HL-60/S4 treated with retinoic acid at 250 ng/mL for 4 days and 3 days (cell line): ENCODE measurements around the gene LPP.
"Not testable (repeated sequence)": the region's sequence is repeated elsewhere in the genome, so short reads cannot be mapped to it uniquely, and the experiment has no call there.

Source experiments
- in situ Hi-C: fragments of 300-500 bp; cut with MboI; formaldehyde crosslinking; loops from 2 replicates; pipeline ENCODE4 v1.7.0; 2022; ENCODE audit warnings: low sequenced_read_pairs

Gene LPP

DNA sequence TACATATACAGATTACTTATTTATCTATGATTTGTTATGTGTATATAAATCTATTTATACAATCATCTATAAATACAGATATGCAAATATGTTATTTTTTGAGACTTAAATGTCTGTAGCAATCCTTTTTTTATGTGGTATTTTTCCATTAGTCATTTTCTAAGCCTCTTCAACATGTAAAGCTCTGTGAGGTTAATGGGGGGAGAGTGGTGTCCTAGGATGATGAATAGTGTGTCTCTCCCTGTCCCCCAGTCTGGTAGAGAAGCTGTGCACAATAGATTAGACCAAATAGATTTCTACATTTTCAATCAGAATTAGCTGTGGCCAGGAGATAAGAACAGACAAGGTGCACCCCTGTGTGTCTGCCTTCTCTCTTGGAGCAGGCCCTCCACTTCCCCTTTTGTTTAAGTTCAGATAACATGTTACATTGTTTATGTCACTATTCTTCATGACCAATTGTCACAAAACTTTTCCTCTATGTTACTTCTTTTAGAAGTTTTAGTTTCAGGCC is 453.9 kb downstream of the LPP start:
- in situ Hi-C loops = no loop called here

DNA sequence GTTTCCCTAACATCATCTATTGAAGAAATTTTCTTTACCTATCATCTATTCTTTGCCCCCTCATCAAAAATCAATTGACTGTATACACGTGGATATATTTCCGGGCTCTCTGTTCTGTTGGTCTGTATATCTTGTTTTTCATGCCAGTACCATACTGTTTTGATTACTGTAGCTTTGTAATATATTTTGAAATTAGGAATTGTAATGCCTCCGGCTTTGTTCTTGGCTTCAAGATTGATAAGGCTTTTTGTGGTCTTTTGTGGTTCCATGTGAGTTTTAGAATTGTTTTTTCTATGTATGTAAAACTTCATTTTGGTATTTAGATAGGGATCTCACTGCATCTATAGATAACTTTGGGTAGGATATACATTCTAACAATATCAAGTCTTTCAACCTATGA is 454.4 kb downstream of the LPP start:
- in situ Hi-C loops = no loop called here

DNA sequence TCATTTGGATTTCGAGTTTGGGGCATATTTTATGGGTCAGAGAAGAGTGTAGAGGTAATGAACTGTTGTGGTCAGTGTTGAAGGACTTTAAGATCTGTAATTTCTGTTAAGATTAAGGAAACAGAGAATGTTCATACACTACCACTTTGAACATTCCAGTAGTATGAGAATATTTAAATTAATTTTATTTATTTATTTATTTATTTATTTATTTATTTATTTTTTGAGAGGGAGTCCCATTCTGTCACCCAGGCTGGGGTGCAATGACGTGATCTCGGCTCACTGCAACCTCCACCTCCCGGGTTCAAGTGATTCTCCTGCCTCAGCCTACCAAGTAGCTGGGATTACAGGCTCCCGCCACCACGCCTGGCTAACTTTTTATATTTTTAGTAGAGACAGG is 459.8 kb downstream of the LPP start:
- in situ Hi-C loops = not testable (repeated sequence)

- in situ Hi-C loops = no loop called here
Observed at GRCh38 chr3:188617270-188617669, 463.3 kb downstream of the LPP start.

GRCh38 chr3:188617988-188618701 is 464.2 kb downstream of the LPP start:
- in situ Hi-C loops = no loop called here

GRCh38 chr3:188620752-188621151 is 466.8 kb downstream of the LPP start:
- in situ Hi-C loops = no loop called here

GRCh38 chr3:188624384-188624783 is 470.4 kb downstream of the LPP start:
- in situ Hi-C loops = no loop called here

DNA sequence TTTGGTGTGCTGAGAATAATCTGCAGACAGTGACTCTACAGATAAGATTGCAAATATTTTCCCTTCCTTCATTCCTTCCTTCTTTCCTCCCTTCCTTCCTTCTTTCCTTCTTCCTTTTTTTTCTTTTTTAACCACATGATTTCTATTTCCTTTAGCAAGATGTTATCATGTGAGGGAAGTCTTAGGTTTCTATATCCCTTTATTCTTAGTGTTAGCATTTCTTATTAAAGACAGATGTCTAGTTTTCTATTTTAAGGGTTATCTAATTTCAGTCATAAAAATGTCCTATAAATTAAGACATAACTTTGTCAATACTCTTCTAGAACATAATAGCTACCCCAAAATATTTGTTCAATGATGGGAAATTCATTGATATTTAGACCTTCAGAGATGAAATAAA is 470.9 kb downstream of the LPP start:
- in situ Hi-C loops = no loop called here

DNA sequence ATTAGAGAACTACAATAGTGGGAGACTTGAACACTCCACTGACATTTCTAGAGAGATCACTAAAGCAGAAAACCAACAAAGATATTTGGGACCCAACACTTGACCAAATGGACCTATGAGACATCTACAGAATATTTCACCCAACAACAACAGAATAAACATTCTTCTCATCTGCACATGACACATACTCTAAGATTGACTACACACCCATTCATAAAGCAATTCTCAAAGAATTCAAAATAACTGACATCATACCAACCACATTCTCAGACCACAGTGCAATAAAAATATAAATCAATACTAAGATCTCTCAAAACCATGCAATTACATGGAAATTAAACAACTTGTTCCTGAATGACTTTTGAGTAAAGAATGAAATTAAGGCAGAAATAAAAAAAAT is 473.7 kb downstream of the LPP start:
- in situ Hi-C loops = no loop called here

- in situ Hi-C loops = no loop called here
Observed at GRCh38 chr3:188631291-188632010, 477.5 kb downstream of the LPP start.

DNA sequence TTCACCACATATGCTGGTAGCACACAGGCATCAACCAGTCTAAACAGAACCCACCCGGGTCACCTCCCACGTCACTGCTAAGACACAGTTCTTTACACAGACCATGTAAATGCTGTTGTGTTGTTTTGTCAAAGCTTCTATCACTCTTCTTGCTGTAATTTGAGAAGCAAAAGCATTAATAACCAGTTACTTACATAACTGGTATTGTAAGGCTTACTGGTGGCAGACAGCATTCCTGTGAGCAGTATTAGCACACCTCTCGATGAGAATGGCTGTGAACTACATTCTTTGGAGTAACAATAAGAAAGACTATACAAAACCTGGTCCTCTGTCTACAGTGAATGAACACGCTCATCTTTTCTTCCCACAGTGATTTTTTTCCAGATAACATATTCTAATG is 479.2 kb downstream of the LPP start:
- in situ Hi-C loops = no loop called here

DNA sequence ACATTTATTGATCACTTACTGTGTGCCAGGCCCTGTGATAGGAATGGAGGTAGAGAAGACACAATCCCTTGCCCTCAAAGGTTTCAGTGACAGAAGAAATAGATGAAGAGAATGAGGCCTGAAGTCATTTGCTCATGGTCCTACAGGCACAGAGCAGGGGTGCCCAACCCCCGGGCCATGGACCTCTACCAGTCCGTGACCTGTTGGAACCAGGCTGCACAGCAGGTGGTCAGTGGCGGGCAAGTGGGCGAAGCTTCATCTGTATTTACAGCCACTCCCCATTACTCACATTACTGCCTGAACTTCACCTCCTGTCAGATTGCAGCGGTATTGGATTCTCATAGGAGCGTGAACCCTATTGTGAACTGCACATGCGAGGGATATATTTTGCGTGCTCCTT is 480.3 kb downstream of the LPP start:
- in situ Hi-C loops = no loop called here

- in situ Hi-C loops = no loop called here
Observed at GRCh38 chr3:188635258-188636042, 481.5 kb downstream of the LPP start.

- in situ Hi-C loops = not testable (repeated sequence)
Observed at GRCh38 chr3:188636292-188636691, 482.3 kb downstream of the LPP start.

- in situ Hi-C loops = no loop called here
Observed at GRCh38 chr3:188641076-188641475, 487.1 kb downstream of the LPP start.

DNA sequence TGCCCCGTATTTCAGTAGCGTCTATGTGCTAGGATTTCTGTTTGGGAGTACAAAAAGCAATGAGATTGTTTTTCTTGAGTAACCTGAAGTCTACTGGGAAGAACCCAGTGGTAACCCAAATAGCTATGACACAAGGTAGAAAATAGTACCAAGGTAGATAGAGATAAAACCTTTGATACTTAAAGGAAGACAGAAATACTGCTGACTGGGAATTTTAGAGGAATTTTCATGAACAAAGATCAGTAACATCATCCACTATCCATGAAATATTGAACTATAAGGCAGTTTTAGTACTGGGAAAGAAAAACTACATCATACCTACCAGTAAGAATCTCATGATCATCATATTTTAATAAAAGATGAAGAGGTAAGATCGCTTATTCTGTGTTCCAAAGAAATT is 489.8 kb downstream of the LPP start:
- in situ Hi-C loops = no loop called here

- in situ Hi-C loops = no loop called here
Observed at GRCh38 chr3:188646592-188646991, 492.6 kb downstream of the LPP start.

DNA sequence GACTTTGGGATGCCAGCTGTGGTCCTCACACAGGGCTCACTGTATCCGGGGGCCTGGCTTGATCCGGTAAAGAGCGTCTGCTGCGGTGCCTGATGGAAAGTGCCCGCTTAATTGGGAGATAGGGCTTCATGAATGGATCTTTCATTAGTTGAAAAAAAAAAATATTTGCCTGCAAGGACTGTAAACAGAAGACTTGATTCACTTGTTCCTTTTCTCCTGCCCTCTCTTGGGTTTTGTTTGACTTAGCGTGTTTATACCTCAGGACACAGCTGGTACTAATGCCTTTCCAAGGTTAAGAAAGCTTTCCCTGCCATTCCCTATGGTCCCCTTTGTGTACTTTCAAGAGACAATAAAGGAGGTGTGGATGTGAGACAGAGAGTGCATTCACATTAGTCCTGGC is 493.3 kb downstream of the LPP start:
- in situ Hi-C loops = no loop called here

DNA sequence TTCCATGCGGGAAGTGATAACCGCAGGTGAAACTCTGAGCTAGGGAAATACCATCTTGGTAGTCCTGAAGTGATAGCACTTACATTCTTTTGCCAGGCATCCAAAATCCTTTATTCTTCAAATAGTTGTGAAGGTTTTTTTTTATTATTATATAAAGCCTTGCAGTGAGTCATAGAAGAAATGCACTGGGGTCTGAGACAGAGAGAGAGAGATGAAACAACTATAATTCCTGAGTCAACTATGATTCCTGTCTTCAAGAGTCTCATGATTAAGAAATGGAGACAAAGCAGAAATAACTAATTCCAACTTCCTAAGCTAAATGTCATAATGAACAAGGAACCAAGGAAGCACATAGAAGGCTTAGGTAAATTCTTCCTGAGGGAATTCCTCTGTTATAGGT is 495.6 kb downstream of the LPP start:
- in situ Hi-C loops = no loop called here

DNA sequence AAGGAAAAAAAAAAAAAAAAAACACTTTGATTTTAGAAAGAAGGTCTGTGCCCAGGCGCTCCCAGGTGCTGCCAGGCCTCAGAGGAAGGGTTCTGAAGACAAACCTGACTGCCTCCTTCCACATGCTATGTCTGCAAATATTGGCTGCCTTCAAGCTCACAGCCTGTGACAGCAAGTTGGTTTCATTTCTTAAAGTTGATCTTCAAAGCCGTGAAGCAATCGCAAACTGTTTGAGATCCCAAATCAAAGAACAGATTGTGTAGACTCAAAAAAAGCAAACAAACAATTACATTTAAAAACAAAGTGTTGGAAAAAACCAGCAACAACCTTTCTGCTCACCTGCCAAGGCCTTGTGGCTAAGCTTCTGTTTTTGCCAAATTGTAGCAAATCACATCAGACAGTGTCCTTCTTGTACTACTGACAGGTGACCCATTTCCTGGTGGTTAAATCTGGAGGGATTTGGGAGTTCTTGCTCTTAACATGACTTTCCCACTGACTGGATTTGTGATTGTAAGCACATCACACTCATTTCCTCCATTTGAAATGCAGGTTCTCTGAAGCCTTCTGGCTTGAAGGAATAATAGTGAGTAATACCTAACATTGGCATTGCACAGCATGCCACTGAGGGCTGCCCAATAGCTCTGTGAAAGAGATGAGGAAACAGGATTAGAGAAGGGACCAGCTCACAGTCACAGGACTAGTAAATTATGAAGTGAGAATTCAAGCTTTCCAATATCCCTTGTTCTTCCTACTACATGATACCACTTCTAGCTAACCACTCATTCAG is 502.4 kb downstream of the LPP start:
- in situ Hi-C loops = no loop called here

- in situ Hi-C loops = no loop called here
Observed at GRCh38 chr3:188658606-188659005, 504.6 kb downstream of the LPP start.
